Fibroblast of skin of back (primary cell): Measurements from ENCODE around the gene ERBB2.

Experiments
- DNase-seq: peaks from one replicate; pipeline ENCODE4 v3.0.0-alpha.2; 2013

Gene ERBB2

DNA sequence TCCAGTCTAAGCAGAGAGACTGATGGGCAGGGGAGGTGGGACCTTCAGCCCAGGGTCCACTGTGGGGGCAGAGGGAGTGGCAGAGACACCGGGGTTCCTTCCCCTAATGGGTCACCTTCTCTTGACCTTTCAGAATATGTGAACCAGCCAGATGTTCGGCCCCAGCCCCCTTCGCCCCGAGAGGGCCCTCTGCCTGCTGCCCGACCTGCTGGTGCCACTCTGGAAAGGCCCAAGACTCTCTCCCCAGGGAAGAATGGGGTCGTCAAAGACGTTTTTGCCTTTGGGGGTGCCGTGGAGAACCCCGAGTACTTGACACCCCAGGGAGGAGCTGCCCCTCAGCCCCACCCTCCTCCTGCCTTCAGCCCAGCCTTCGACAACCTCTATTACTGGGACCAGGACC lies 27.7 kb downstream of the ERBB2 start:
- DNase-seq, result no peak

DNA sequence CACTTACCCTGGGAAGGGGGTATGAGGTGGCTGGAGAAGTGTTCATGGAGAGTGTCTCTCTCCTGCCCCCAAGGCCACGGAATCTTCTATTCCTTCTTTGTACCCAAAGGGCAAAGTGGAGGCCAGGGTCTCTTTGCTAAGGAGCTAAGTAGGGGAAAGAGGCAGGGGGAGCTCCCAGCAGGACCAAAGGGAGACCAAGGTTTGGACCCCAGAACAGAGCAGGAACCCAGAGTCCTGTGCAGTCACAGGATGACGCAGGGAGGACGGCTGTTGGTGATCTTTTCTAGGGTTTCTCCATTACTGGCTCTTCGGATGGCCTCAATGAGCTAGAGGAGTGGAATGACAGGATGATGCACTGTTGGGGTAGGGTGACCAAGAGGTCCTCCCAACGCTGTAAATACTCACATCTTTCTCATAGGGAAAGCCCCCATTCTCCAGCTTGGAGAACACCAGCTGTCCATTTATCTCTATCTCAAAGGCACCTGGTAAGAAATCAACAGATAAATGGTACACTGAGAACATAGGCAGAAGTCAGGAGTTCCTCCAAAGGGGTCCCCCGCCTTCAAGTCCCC lies 29.5 kb downstream of the ERBB2 start:
- DNase-seq, result no peak

GRCh38 chr17:39730095-39730921 lies 30.4 kb downstream of the ERBB2 start, which contains the start of gene MIEN1:
Gene MIEN1 (minus strand): TSS chr17:39730532. CDS start chr17:39730495, 37 bp downstream.
- peak; percentile 79 for DNase-seq

- no peak for DNase-seq
Measured at GRCh38 chr17:39732586-39732985, 32.7 kb downstream of the ERBB2 start.

DNA sequence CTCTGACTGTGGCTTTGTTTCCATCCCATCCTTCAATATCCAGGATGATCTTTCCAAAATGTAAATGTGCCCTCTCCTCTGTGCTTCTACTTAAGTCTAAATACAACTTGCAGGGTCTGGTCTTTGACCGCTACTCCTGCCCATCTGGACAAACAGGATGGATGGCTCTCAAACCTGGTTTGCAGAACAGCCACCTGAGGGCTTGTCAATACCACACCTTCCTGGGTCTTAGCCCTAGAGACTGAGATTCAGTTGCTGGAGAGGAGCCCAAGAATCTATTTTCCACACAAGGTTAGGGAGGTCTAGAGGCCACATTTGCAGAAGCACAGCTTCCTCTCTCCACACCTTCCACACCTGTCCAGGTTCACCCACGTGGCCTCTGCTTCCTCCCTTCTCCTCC lies 36.0 kb downstream of the ERBB2 start:
- no peak for DNase-seq

DNA sequence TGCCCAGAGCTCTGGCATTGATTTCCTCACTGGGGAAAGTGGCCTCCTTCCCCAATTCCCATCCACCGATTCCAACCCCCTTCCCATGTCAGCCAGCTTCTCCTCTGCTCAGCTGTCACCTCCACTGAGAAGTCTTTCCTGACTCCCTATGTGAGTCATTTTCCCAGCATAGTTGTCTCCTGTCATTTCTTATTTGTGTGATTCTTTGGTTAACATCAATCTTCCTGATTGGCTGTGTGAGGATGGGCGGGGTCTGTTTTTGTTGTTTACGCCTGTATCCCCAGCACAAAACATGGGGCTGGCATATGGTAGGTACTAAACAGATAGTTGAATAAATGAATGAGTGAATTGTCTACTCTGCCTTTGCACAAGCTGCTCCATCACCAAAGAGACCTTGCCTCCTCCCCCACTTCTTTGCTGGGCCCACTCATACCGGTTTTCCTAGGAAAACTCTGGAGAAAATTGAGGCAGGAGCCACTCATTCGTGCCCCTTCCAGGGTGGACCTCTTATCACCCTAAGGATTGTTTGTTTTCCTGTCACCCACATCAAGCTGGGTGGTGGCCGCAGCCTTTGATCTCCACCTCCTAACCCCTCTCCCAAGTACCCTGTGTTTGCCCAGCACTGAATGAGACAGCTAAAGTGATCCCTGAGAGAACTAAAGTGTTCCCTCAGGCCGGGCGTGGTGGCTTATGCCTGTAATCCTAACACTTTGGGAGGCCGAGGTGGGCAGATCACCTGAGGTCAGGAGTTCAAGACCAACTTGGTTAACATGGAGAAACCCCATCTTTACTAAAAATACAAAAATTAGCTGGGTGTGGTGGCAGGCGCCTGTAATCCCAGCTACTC lies 36.7 kb downstream of the ERBB2 start:
- DNase-seq, result peak; percentile 50

- no peak for DNase-seq
Measured at GRCh38 chr17:39737206-39737759, 37.4 kb downstream of the ERBB2 start.

DNA sequence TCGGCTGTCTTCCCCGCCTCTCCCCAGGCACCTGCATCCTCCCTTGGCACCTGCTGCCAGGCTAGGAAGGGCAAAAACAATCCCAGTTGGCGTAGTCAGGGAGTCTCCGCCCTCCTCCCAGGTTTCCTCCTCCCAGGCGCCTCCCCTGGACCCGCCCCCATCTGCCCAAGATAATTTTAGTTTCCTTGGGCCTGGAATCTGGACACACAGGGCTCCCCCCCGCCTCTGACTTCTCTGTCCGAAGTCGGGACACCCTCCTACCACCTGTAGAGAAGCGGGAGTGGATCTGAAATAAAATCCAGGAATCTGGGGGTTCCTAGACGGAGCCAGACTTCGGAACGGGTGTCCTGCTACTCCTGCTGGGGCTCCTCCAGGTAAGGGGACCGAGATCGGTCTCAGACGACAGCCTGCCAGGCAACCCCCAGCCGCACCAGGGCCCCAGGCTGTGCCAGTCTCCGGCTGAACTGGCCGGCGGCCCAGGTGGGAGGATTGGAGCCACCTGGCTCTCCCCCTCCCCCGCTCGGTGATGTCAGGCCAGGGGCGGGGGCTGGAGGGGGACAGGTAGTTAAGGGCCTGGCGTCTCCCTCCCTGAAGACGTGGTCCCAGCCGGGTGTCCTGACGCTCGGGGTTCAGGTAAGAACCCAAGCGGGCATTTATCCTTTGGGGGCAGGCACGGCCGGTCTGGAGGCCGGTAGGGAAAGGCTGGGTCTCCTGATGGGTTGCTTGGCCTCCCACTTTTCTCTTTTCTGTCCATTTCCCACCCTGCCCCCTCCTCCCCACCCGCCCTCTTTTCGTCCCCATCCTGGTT lies 38.1 kb downstream of the ERBB2 start, which contains the start of gene GRB7:
Gene GRB7 (plus strand): TSS at position 179 of the 808 bp plus-strand sequence. CDS start 4,364 bp downstream, outside the sequence.
- no peak for DNase-seq

DNA sequence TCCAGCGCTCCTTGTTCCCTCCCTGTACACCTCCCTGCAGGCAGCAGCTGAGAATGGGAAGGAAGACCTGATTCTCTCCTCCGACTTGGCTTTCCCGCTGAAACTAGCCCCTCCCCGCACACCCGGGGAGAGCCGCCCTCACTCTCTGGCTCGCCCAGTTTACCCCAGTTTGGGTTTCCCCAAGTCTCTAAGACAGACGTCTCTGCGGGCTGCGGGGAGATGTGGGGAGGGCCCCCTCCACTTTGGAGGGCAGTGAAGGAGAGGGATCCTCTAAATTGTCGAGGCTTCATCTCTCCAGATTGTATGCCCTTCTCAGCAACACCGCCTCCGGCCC lies 38.7 kb downstream of the ERBB2 start:
- DNase-seq, result no peak

DNA sequence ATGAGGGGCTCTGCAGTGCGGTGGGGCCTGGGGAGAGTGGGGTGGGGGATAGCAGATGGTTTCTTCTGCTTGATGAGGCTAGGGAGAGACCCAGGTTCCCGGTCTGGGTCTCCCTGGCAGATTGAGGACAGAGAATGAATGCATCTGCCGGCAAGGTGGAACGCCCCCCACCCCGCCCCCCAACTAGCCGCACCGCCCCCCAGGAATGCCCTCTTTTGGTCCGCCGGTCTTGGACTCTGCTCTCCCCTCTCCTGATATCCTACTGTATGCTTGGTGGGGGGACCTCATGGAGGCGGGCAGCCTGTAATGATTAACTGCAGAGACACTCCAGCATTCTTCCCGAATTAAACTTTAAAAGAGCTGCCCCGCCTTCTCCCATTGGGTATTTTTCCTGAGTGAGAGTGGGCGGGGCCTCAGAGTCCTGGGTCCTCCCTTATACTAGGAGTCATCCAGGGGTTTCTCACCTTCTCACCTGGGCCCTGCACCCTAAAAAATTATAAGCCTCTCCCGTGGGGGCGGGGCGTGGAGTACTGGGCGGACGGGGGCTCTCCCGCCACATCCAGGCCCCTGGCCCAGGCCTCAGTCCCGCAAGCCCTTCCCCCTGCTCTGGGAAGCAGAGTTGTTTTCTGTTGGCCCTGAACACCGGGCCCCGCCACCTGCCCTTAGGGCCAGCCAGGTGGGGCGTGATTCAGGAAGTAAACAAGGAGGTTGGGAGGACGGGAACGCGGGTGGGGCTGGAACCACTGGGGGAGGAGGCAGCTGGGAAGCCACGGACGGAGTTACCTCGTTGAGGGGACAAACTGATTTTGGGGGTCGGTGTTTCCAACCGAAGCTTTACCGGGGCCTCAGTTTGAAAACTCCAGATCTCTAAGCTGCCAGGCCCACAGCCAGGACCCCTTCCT lies 39.4 kb downstream of the ERBB2 start:
- peak; percentile 68 for DNase-seq

DNA sequence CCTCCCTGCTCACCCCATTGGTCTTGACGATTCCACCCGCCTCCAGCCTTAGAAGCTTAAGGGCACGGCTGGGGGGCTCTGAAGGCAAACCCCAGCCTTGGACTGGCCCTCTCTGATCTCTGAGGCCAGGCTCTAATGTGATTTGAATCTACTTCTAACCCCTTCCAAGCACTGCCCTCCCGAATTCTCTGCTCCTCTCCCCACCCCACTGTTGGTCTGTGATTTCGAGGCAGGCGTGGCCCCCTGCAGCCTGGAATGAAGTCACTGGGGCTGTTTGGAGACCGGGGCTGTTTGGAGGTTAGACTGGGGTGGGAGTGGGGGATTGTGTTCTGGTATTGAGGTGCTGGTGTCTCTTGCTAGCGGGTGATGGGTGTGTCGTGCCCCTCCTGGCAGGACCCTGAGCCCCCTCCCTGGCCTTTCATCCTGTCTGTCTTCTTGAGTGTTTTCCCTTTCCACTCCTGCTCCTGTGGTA lies 40.1 kb downstream of the ERBB2 start:
- peak; percentile 55 for DNase-seq

DNA sequence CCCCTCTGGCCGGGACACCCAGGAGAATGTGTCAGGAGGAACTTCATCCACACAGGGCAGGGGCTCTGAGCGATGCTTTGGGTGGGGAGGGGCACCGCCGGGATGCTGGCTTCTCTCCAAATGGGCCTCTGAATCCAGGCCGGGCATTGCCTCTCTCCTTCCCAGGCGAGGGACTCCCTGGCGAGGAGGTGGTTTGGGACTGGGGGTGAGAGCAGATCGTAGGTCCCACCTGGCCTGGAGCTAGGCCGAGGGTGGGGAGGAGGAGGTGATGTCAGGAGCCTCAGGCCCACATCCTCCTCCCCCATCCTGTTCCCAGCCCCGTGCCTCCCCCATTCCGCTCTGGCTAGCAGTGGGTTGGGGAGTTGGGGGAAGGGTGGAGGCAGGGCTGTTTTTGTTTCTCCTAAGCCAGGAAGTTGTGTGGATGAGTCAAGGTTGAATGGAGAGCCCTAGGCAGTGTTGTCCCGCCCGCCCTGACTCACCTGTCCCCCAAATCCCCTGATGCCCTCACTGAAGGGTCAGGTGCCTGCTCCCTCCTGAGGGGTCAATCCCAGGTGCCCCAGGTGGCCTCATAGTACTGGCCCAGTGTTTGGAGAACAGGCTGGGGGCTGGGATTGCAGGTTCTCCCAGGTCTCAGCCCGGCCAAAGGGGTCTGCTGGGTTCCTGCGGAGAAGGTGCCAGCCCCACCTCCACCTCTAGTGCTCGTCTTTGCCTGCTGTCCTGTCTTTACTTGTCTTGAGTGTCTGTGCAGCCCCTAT lies 40.7 kb downstream of the ERBB2 start:
- DNase-seq, result peak; percentile 78

DNA sequence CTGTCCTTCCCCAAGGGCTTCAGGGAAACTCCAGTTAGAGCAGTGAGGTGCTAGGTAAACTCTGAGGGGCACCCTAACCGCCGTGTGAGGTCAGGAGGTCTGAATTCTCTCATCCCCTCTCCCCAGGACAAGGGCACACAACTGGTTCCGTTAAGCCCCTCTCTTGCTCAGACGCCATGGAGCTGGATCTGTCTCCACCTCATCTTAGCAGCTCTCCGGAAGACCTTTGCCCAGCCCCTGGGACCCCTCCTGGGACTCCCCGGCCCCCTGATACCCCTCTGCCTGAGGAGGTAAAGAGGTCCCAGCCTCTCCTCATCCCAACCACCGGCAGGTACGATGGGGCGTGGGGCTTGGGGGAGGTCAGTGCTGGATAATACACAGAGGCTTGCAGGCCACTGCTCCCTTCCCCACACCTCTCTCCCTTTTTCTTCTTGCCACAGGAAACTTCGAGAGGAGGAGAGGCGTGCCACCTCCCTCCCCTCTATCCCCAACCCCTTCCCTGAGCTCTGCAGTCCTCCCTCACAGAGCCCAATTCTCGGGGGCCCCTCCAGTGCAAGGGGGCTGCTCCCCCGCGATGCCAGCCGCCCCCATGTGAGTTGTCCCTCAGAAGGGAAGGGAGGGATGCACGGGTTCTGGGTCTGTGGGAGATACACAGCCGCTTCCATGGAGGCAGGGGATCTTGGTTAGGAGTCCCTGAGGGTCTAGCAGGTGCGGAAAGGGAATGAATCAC lies 42.4 kb downstream of the ERBB2 start:
- DNase-seq, result no peak

GRCh38 chr17:39742856-39743436 lies 43.1 kb downstream of the ERBB2 start:
- no peak for DNase-seq

DNA sequence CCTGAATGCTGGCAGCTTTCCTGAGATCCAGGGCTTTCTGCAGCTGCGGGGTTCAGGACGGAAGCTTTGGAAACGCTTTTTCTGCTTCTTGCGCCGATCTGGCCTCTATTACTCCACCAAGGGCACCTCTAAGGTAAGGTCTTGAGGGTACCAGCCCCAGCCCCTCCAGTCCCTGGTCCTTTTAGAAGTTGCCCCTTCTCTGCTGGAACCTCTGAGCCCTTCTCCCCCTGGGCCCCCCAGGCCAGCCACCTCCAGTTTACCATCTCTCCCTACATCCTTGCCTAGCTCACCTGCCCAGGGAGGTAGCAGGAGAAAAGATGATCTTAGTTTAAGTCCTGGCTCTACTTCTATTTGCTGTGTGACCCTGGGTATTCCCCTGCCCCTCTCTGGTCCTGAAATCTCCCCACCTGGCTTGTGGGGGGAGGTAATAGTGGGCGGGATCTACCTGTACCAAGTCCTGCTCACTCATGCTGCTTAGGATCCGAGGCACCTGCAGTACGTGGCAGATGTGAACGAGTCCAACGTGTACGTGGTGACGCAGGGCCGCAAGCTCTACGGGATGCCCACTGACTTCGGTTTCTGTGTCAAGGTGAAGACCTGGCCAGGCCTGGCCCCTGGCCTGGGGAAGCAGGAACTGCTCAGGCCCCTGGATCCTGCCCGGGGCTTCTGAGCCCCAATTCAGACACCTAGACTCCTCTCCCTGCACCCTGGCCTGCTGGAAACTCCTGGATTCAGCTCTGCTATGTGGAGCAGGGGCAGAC lies 44.4 kb downstream of the ERBB2 start:
- no peak for DNase-seq

- DNase-seq, result no peak
Measured at GRCh38 chr17:39744836-39745215, 45.0 kb downstream of the ERBB2 start.

- no peak for DNase-seq
Measured at GRCh38 chr17:39745335-39746144, 45.7 kb downstream of the ERBB2 start.
